Activated B cell treated with CpG ODN at 0.5 μM for 24 hours (primary cell): ENCODE results near the gene AP2S1. TPM values are rescaled to one million over a fixed set of nuclear protein-coding genes. Genes with fewer than 3 reads are reported as not detected.

Experiments used
- ATAC-seq: fragments of 200-7000 bp; cut with Tn5 transposase; one replicate; pipeline ENCODE4 v1.10.0; 2021; ENCODE audit warnings: low read depth, mild to moderate bottlenecking, moderate library complexity
- CTCF ChIA-PET: fragments of 350-600 bp; sonication (Branson Sonifier 250); formaldehyde crosslinking; loops from one replicate; lab custom pipeline; 2021; ENCODE audit warnings: antibody characterized with exemption; lab: Charles Lee
- POLR2A ChIA-PET: fragments of 350-600 bp; sonication (Branson Sonifier 250); formaldehyde crosslinking; loops from one replicate; lab custom pipeline; 2021; ENCODE audit warnings: antibody characterized with exemption; lab: Charles Lee
- DNase-seq: peaks from one replicate; pipeline ENCODE4 v3.0.0; 2022
- H3K27ac Mint-ChIP-seq: one replicate; pipeline ENCODE4 v1.8.0; 2020; ENCODE audit warnings: mixed read lengths
- H3K27me3 Mint-ChIP-seq: one replicate; pipeline ENCODE4 v1.8.0; 2021; ENCODE audit warnings: mixed read lengths
- H3K36me3 Mint-ChIP-seq: one replicate; pipeline ENCODE4 v1.8.0; 2021; ENCODE audit warnings: low read depth, mixed read lengths
- H3K4me1 Mint-ChIP-seq: one replicate; pipeline ENCODE4 v1.8.0; 2021; ENCODE audit warnings: mixed read lengths
- H3K4me3 Mint-ChIP-seq: one replicate; pipeline ENCODE4 v1.8.0; 2020; ENCODE audit warnings: mild to moderate bottlenecking, mixed read lengths
- H3K9me3 Mint-ChIP-seq: one replicate; pipeline ENCODE4 v1.8.0; 2020; ENCODE audit warnings: mixed read lengths
- intact Hi-C: fragments of 100-400 bp; cut with micrococcal nuclease; formaldehyde crosslinking; loops from one replicate; pipeline ENCODE4 v1.15.1; 2024
- total RNA-seq: library from RNA; stranded (reverse); gene quantifications from 2 replicates; pipeline ENCODE4 v1.2.3, GENCODE V29; 2022
- TF ChIP-seq, protein P1 (sequence below): fragments of 200-600 bp; IDR thresholded peaks from one replicate; pipeline ENCODE4 v1.8.0; 2022; ENCODE audit warnings: antibody characterized with exemption, mild to moderate bottlenecking

Gene AP2S1
- total RNA-seq, 1 donor from 2014 or later: 74.7 TPM

DNA sequence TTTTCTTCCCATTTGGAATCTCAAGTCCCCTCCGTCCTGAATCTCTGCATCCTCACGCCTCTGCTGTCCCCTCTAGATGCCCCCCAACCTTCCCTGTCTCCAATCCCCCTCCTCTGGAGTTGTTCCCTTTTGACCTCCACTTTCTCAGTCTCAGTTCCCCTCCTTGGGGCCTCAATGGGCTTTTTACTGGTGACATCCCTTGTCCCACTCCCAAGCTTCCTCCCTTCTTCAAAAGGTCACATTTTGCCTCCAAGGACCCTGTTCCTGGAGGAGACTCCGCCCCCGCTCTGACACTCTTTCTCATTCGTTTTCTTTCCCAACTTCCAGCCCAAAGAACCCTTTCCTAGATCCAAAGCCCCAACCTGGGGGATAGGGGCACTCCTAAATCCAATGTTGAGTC, 1.0 kb downstream of the AP2S1 start:
- Mint-ChIP-seq H3K27me3 (no peaks in the 10 kb centered on the region), H3K27ac (peak overlapping the region; percentile 82), H3K9me3 (no peaks in the 10 kb centered on the region), H3K36me3 (peaks cover 12% of the 10 kb centered on the region), H3K4me1 (peaks cover 34% of the 10 kb centered on the region), H3K4me3 (peak overlapping the region; percentile 96)
- ChIA-PET CTCF (interaction anchor here (2.2 kb wide), 1 partner anchor 9 kb away, joined by 6 read pairs; no protein-coding TSS in a partner anchor), POLR2A (interaction anchor here (0.6 to 1.8 kb wide), 5 partner anchors 11 to 386 kb away, joined by 3 to 10 read pairs (median 6); partner anchors contain the start of genes ARHGAP35 and SLC1A5)
- no peak for DNase-seq
- no peak for ATAC-seq
- intact Hi-C loops: loop anchor here (1.0 to 10.0 kb wide), 5 partner anchors 61 to 987 kb away; partner anchors contain the start of genes CALM3, SLC1A5, SYMPK and TMEM160
- TF ChIP-seq, protein P1, sequence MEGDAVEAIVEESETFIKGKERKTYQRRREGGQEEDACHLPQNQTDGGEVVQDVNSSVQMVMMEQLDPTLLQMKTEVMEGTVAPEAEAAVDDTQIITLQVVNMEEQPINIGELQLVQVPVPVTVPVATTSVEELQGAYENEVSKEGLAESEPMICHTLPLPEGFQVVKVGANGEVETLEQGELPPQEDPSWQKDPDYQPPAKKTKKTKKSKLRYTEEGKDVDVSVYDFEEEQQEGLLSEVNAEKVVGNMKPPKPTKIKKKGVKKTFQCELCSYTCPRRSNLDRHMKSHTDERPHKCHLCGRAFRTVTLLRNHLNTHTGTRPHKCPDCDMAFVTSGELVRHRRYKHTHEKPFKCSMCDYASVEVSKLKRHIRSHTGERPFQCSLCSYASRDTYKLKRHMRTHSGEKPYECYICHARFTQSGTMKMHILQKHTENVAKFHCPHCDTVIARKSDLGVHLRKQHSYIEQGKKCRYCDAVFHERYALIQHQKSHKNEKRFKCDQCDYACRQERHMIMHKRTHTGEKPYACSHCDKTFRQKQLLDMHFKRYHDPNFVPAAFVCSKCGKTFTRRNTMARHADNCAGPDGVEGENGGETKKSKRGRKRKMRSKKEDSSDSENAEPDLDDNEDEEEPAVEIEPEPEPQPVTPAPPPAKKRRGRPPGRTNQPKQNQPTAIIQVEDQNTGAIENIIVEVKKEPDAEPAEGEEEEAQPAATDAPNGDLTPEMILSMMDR: no peak

DNA sequence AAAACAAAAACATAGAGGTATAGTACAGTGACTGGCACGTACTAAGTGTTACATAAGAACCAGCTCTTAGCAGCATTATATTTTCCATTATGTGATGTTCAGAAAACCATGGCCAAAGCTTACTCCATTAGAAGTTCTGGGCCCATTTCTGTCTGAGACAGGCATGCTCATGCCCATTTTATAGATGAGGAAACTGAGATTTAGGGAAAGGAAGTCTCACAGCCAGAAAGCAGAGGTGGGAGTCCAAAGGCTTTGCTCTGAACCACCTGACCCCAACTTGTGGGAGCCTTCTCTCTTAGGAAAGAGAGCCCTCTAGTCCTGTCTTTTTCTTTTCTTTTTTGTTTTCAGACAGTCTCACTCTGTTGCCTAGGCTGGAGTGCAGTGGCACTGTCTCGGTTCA, 2.3 kb downstream of the AP2S1 start:
- DNase-seq: no peak
- peaks cover 34% of the 10 kb centered on the region for H3K4me1 Mint-ChIP-seq
- no peak overlapping the region for H3K4me3 Mint-ChIP-seq
- TF ChIP-seq, protein P1: no peak
- no peak overlapping the region for H3K27ac Mint-ChIP-seq
- H3K27me3 Mint-ChIP-seq: no peaks in the 10 kb centered on the region
- H3K36me3 Mint-ChIP-seq: peaks cover 18% of the 10 kb centered on the region
- POLR2A ChIA-PET: interaction anchor here (0.6 kb wide), 1 partner anchor 82 kb away, joined by 4 read pairs; no protein-coding TSS in a partner anchor
- intact Hi-C loops: loop anchor here (10.0 kb wide), 1 partner anchor 324 kb away; no protein-coding TSS in a partner anchor
- CTCF ChIA-PET: no interaction called here
- H3K9me3 Mint-ChIP-seq: no peaks in the 10 kb centered on the region
- ATAC-seq: no peak

DNA sequence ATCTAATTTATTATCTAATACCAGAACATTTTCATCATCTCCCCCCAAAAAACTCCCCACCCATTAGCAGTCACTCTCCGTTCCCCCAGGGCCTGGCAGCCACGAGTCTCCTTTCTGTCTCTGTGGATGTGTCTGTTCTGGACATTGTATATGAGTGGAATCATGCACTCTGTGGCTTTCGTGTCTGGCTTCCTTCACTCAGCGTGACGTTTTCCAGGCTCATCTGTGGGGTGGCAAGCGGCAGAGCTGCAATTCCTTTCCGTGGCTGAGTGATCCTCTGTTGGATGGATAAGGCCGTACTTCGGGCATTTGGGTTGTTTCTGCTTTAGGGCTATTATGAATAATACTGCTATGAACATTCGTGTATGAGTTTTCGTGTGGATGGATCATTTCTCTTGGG, 3.1 kb downstream of the AP2S1 start:
- Mint-ChIP-seq H3K4me3 (no peak overlapping the region), H3K4me1 (peaks cover 34% of the 10 kb centered on the region), H3K27ac (no peak overlapping the region), H3K9me3 (no peaks in the 10 kb centered on the region), H3K27me3 (no peaks in the 10 kb centered on the region), H3K36me3 (peaks cover 27% of the 10 kb centered on the region)
- intact Hi-C loops: loop anchor here (10.0 kb wide), 1 partner anchor 323 kb away; no protein-coding TSS in a partner anchor
- ChIA-PET POLR2A (interaction anchor here (0.6 kb wide), 2 partner anchors 9 to 82 kb away, joined by 3 to 4 read pairs; no protein-coding TSS in a partner anchor), CTCF (interaction anchor here (1.2 kb wide), 1 partner anchor 94 kb away, joined by 3 read pairs; no protein-coding TSS in a partner anchor)
- DNase-seq: no peak
- ATAC-seq: no peak
- TF ChIP-seq, protein P1: no peak

DNA sequence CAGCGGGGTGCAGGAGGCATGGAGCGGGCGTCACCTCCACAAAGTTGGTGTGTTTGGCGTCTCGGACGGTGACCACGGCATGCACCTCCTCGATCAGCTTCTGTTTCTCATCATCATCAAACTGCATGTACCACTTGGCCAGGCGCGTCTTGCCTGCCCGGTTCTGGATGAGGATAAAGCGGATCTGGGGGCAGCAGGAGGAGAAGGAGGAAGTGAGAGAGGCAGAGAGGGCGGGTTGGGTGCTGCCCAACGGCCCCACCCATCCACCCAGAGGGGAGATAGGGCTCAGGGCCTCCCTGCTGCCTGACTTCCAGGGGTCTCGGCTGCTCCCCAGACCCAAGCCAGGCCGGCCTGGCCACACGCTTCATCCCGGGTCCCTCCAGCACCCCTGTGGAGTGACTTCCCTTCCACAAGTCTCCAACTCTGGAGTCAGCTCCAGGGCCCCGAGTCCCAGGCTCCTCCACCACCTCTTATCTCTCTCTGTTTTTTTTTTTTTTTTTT, 4.6 kb downstream of the AP2S1 start:
- H3K9me3 Mint-ChIP-seq: no peaks in the 10 kb centered on the region
- no peaks in the 10 kb centered on the region for H3K27me3 Mint-ChIP-seq
- TF ChIP-seq, protein P1: no peak
- H3K36me3 Mint-ChIP-seq: peaks cover 39% of the 10 kb centered on the region
- ChIA-PET CTCF (interaction anchor here (2.0 kb wide), 1 partner anchor 88 kb away, joined by 8 read pairs; no protein-coding TSS in a partner anchor), POLR2A (interaction anchor here (0.7 kb wide), 1 partner anchor 22 kb away, joined by 5 read pairs; no protein-coding TSS in a partner anchor)
- intact Hi-C loops: loop anchor here (10.0 kb wide), 1 partner anchor 321 kb away; no protein-coding TSS in a partner anchor
- DNase-seq (peak; percentile 23), ATAC-seq (no peak)
- peak overlapping the region; percentile 63 for H3K27ac Mint-ChIP-seq
- H3K4me3 Mint-ChIP-seq: peak overlapping the region; percentile 47
- H3K4me1 Mint-ChIP-seq: peaks cover 34% of the 10 kb centered on the region

DNA sequence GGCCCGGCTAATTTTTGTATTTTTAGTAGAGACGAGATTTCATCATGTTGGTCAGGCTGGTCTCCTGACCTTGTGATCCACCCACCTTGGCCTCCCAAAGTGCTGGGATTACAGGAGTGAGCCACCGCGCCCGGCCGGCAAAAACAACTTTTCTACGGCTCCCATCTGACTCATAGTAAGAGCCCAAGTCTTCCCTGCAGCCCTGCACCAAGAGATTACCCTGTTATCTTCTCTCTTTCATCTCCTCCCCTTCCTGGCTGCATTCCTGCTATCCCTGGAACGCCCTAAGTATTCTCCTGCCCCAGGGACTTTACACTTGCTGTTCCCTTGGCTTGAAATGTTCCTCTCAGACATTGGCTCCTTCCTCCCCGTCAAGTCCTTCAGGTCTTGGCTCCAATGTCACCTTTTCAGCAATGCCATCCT, 6.6 kb downstream of the AP2S1 start:
- no peaks in the 10 kb centered on the region for H3K27me3 Mint-ChIP-seq
- peaks cover 42% of the 10 kb centered on the region for H3K36me3 Mint-ChIP-seq
- no peak for DNase-seq
- no peak for ATAC-seq
- no peaks in the 10 kb centered on the region for H3K9me3 Mint-ChIP-seq
- no peak overlapping the region for H3K27ac Mint-ChIP-seq
- CTCF ChIA-PET: interaction anchor here (1.1 kb wide), 1 partner anchor 169 kb away, joined by 3 read pairs; no protein-coding TSS in a partner anchor
- H3K4me1 Mint-ChIP-seq: peaks cover 20% of the 10 kb centered on the region
- TF ChIP-seq, protein P1: no peak
- intact Hi-C loops: loop anchor here (10.0 kb wide), 1 partner anchor 319 kb away; no protein-coding TSS in a partner anchor
- POLR2A ChIA-PET: interaction anchor here (0.6 kb wide), 1 partner anchor 10 kb away, joined by 5 read pairs; no protein-coding TSS in a partner anchor
- no peak overlapping the region for H3K4me3 Mint-ChIP-seq
